SIG-M5 (cell line): ENCODE data around the gene WDFY2.
"Not testable (repeated sequence)": the region's sequence is repeated elsewhere in the genome, so short reads cannot be mapped to it uniquely, and the experiment has no call there.

ENCODE experiments used
- DNase-seq: peaks from one replicate; lab custom pipeline; 2025; lab: John Stamatoyannopoulos, UW

WDFY2 gene, protein sequence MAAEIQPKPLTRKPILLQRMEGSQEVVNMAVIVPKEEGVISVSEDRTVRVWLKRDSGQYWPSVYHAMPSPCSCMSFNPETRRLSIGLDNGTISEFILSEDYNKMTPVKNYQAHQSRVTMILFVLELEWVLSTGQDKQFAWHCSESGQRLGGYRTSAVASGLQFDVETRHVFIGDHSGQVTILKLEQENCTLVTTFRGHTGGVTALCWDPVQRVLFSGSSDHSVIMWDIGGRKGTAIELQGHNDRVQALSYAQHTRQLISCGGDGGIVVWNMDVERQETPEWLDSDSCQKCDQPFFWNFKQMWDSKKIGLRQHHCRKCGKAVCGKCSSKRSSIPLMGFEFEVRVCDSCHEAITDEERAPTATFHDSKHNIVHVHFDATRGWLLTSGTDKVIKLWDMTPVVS

GRCh38 chr13:51583875-51584730, at the start of gene WDFY2:
TSS of gene WDFY2 (plus strand) at chr13:51584462. CDS start at chr13:51584688, 226 bp downstream.
- peak; percentile 99 for DNase-seq

- no peak for DNase-seq
Measured at GRCh38 chr13:51538591-51539179, 45.6 kb upstream of the WDFY2 start.

- DNase-seq: no peak
Measured at GRCh38 chr13:51539887-51540286, 44.4 kb upstream of the WDFY2 start.

- no peak for DNase-seq
Measured at GRCh38 chr13:51541037-51541436, 43.2 kb upstream of the WDFY2 start.

DNA sequence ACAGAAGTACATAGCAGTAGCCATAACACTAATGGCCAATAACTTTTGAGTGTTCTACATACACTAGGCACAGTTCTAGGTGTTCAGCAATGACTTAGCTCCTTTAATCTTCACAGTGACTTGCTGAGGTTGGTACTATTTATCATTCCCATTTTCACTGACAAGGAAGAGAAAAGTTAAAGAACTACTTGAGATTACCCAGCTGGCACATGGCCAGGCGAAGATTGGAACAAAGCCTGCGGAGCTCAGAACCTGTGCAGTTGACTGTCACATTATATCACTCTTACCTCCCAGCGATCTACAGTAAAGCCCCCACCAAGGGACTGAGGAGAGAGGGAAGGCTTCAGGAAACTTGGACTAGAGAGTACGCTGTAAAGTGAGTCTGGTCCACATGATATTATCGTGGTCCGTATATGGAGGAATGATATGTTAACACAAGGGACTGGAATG, 42.4 kb upstream of the WDFY2 start:
- no peak for DNase-seq

DNA sequence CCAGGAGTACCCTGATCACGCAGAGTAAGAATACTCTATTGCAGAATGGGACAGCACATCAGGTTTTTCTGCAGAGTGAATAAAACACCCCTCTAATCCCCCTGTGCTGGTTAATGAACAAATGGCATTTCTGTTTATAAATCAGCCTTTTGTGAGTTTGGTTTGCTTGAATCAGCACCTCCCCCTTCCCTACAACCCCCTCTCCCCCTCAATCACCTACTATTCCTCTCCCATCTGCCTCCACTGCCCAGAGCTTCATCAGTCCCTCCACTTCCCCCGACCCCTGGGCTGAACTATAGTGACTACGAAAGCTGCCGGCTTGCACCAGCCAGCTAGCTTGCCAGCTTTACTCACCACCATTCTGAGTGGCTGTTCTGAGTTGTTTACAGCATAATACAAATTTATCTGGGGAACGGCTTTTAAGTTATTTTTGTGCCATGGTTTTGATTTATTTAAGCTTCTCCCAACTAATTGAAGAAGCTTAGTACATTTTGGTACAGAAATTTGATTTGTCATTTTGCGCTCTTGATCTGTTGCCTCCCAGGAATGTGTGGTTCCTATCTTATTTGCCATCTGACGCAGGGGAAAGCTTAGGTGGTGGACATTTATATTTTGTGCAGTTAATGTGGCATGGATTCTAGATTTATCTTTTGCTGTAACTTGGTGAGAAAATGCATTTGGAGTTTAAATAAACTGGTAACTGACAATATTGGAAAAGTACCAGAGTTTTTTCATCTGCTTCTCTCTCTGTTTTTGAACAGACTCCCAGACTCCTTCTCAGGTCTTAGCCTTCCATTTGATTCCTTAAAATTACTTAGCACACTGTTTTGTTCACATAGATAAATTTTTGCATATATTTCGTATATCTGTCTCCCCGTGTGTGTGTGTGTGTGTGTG, 41.7 kb upstream of the WDFY2 start:
- no peak for DNase-seq

- DNase-seq: not testable (repeated sequence)
Measured at GRCh38 chr13:51545446-51545845, 38.8 kb upstream of the WDFY2 start.

DNA sequence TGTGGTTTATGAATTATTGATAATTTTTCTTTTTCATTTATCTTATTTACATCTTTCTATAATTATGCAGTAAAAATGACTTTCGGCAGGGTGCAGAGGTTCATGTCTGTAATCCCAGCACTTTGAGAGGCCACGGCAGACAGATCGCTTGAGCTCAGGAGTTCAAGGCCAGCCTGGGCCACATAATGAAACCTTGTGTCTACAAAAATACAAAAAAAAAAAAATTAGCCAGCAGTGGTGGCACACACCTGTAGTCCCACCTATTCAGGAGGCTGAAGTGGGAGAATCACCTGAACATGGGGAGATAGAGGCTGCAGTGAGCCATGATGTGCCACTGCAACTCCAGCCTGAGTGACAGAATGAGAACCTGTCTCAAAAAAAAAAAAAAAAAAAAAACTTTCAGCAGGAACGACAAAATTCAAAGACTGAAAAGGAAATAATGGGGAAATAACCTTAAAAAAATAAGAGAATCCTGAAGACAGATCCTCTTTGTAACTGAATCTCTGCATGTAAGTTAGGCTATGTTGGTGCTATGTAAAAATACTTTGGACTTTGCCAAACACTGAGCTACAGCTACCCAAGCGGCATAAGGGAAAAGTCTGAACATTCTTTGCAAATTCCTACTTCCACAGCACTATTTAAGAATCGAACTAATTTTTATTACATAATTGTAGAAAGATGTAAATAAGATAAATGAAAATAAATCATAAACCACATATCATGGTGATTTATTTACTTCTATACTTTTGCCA, 36.7 kb upstream of the WDFY2 start:
- DNase-seq: no peak

- peak; percentile 61 for DNase-seq
Measured at GRCh38 chr13:51549050-51549449, 35.2 kb upstream of the WDFY2 start.

GRCh38 chr13:51549593-51549992, 34.7 kb upstream of the WDFY2 start:
- no peak for DNase-seq

GRCh38 chr13:51550151-51550550, 34.1 kb upstream of the WDFY2 start:
- no peak for DNase-seq

DNA sequence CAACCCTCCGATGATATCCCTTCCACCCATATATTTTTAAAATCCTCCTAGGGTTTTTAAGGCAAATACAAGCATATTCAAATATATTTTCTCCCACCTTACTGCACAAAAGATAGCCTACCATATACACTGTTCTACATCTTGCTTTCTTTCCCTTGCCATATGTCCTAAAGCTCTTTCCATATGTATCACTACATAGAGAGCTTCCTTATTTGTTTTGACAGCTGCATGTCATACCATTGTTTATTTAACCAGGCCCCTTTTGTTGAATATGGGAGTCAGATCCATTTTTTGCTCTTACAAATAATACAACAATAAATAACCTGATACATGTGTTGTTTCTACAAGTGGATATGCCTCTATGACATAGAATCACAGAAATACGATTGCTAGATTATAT, 32.8 kb upstream of the WDFY2 start:
- DNase-seq: no peak

- DNase-seq: no peak
Measured at GRCh38 chr13:51552027-51552426, 32.2 kb upstream of the WDFY2 start.

DNA sequence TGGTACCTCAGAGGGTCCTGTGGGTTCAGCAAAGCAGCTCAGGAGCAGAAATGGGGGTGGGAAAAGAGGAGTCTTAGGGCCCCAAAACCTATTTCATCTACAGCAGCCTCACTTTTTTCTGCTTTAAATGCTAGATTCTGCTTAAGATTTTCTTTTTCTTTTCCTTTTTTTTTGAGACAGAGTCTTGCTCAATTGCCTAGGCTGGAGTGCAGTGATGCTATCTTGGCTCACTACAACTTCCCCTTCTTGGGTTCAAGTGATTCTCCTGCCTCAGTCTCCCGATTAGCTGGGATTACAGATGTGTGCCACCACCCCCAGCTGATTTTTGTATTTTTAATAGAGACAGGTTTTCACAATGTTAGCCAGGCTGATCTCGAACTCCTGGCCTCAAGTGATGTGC, 30.7 kb upstream of the WDFY2 start:
- DNase-seq: no peak

- DNase-seq: no peak
Measured at GRCh38 chr13:51556740-51557139, 27.5 kb upstream of the WDFY2 start.

- DNase-seq: no peak
Measured at GRCh38 chr13:51557438-51557837, 26.8 kb upstream of the WDFY2 start.

GRCh38 chr13:51557875-51558612, 26.2 kb upstream of the WDFY2 start:
- DNase-seq: no peak

DNA sequence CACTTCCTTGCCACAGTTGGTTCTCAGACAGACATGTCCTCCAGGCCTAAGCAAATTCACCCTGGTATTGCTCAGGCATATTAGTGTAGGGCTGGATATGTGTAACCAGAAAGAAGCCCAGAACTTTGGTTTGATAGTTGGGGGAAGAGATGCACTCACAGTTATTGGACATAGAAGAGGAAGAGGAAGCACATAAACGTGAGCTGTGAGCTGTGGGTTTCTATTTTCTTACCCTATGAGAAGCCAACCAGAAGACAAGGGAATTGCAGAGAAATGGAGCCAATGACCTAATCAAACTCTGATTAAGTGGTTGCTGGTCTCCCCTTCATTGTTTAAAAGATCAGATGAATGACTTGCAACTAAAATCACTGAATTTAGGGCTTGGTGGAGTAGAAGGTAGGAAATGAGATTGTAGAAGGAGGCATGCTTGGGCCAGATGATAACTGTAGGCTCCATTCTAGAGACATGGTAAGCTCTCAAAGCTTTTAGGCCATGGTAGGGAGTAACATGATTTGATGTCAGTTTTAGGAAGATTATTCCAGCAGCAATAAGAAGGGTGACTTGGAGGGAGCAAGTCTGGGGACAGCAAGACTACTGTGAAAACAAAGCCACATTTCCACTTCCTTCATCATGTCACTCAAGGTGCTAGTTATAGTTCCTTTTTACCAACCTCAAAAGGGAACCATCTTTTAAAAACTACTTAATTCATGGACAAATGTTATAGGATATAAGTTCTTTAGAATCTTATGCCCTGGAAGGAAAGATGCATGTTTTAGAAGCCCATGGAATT, 24.1 kb upstream of the WDFY2 start:
- DNase-seq: peak; percentile 73

DNA sequence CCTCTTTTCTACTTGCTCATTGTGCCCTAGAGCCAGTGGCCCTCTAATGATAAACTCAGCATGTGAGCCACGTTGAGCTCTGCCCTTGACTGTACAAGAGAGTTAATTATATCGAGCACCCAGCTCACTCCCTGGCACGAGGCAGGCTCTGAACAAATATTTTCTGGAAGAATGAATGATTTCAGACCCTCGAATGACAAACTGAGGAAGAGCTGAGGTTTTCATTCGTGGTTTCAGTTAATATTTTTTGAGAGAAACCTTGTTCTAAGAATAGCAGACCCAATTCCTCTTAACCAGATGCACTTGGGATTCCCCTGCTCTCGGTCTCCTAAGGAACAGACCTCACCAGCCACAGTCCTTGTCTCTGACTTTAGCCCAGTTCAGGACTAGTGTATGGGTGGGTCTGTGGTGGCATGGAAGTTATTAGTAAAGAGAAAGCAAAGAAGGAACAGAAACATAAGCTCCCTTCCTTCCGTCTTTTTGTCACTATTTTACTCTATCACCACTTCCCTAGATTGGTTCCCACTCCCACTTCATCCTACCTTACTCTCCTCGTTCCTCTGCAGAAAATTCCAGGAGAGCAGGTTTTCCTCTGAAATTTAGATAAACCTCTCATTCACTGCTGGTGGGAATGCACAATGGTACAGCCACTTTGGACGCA, 22.1 kb upstream of the WDFY2 start:
- DNase-seq: peak; percentile 23
